WTC11 (cell line): ENCODE data around the gene LARP4B. TPM values are rescaled to one million over a fixed set of nuclear protein-coding genes. Genes with fewer than 3 reads are reported as not detected.

Experiments used
- ATAC-seq: fragments of 200-7000 bp; cut with Tn5 transposase; 2 replicates; pipeline ENCODE4 v1.10.0; 2021; ENCODE audit warnings: mild to moderate bottlenecking, moderate library complexity
- CTCF ChIA-PET: fragments of 300-600 bp; sonication (Branson Sonifier 250); formaldehyde crosslinking; loops from one replicate; lab custom pipeline; 2021; ENCODE audit warnings: antibody characterized with exemption; lab: Charles Lee
- POLR2A ChIA-PET: fragments of 350-600 bp; sonication (Branson Sonifier 250); formaldehyde crosslinking; loops from one replicate; lab custom pipeline; 2021; ENCODE audit warnings: antibody characterized with exemption; lab: Charles Lee
- DNase-seq: peaks from one replicate; pipeline ENCODE4 v3.0.0; 2021; ENCODE audit warnings: low spot score
- H3K27ac Mint-ChIP-seq: 2 replicates; pipeline ENCODE4 v1.8.0; 2021; ENCODE audit warnings: mixed read lengths
- H3K27me3 Mint-ChIP-seq: 2 replicates; pipeline ENCODE4 v1.8.0; 2021; ENCODE audit warnings: low read depth, mild to moderate bottlenecking, moderate library complexity, mixed read lengths
- H3K36me3 Mint-ChIP-seq: 2 replicates; pipeline ENCODE4 v1.8.0; 2021; ENCODE audit warnings: mixed read lengths
- H3K4me1 Mint-ChIP-seq: 2 replicates; pipeline ENCODE4 v1.8.0; 2022; ENCODE audit warnings: mixed read lengths
- H3K4me3 Mint-ChIP-seq: 2 replicates; pipeline ENCODE4 v1.8.0; 2021; ENCODE audit warnings: mild to moderate bottlenecking, moderate library complexity, mixed read lengths
- H3K9me3 Mint-ChIP-seq: 2 replicates; pipeline ENCODE4 v1.8.0; 2021; ENCODE audit warnings: mixed read lengths
- ETV6 ChIP-seq: sonication (generic); formaldehyde crosslinking; IDR thresholded peaks from 2 replicates; pipeline ENCODE4 v1.8.1; 2022; ENCODE audit warnings: mild to moderate bottlenecking, missing genetic modification reagents
- FOXJ3 ChIP-seq: sonication (generic); formaldehyde crosslinking; IDR thresholded peaks from 2 replicates; pipeline ENCODE4 v1.9.0; 2021; ENCODE audit warnings: missing genetic modification reagents, mild to moderate bottlenecking, borderline replicate concordance
- FOXP1 ChIP-seq: sonication (generic); formaldehyde crosslinking; IDR thresholded peaks from 2 replicates; pipeline ENCODE4 v1.8.0; 2022; ENCODE audit warnings: missing genetic modification reagents, mild to moderate bottlenecking, moderate library complexity, borderline replicate concordance
- GABPB1 ChIP-seq: sonication (generic); formaldehyde crosslinking; IDR thresholded peaks from 2 replicates; pipeline ENCODE4 v1.8.1; 2023; ENCODE audit warnings: mild to moderate bottlenecking, missing genetic modification reagents
- GTF2I ChIP-seq: fragments of 250-450 bp; sonication (Bioruptor Pico); conservative IDR thresholded peaks from 2 replicates; pipeline ENCODE4 v1.4.0; 2021; ENCODE audit warnings: mild to moderate bottlenecking
- JUN ChIP-seq: sonication (generic); formaldehyde crosslinking; IDR thresholded peaks from 2 replicates; pipeline ENCODE4 v1.8.0; 2023; ENCODE audit warnings: mild to moderate bottlenecking, missing genetic modification reagents
- MXD4 ChIP-seq: fragments of 250-450 bp; sonication (Bioruptor Pico); IDR thresholded peaks from 2 replicates; pipeline ENCODE4 v1.8.0; 2021; ENCODE audit warnings: mild to moderate bottlenecking, moderate library complexity, borderline replicate concordance
- MYBL2 ChIP-seq: sonication (generic); formaldehyde crosslinking; IDR thresholded peaks from 2 replicates; pipeline ENCODE4 v1.8.1; 2023; ENCODE audit warnings: mild to moderate bottlenecking, moderate library complexity, missing genetic modification reagents
- NFATC4 ChIP-seq: fragments of 250-450 bp; sonication (Bioruptor Pico); IDR thresholded peaks from 2 replicates; pipeline ENCODE4 v1.9.0; 2021; ENCODE audit warnings: mild to moderate bottlenecking
- PRRX2 ChIP-seq: fragments of 250-450 bp; sonication (Bioruptor Pico); IDR thresholded peaks from 2 replicates; pipeline ENCODE4 v1.8.0; 2021; ENCODE audit warnings: mild to moderate bottlenecking
- RELA ChIP-seq: sonication (generic); formaldehyde crosslinking; IDR thresholded peaks from 2 replicates; pipeline ENCODE4 v1.8.1; 2022; ENCODE audit warnings: missing genetic modification reagents, mild to moderate bottlenecking, borderline replicate concordance
- RORB ChIP-seq: fragments of 250-450 bp; sonication (Bioruptor Pico); IDR thresholded peaks from 2 replicates; pipeline ENCODE4 v1.9.0; 2021; ENCODE audit warnings: mild to moderate bottlenecking
- SMAD4 ChIP-seq: sonication (generic); formaldehyde crosslinking; IDR thresholded peaks from 2 replicates; pipeline ENCODE4 v1.8.0; 2022; ENCODE audit warnings: mild to moderate bottlenecking, missing genetic modification reagents
- SOX15 ChIP-seq: fragments of 250-450 bp; sonication (Bioruptor Pico); IDR thresholded peaks from 2 replicates; pipeline ENCODE4 v1.9.0; 2021; ENCODE audit warnings: mild to moderate bottlenecking
- TEAD1 ChIP-seq: sonication (generic); formaldehyde crosslinking; IDR thresholded peaks from 2 replicates; pipeline ENCODE4 v1.8.0; 2022; ENCODE audit warnings: mild to moderate bottlenecking, missing genetic modification reagents
- TEAD4 ChIP-seq: sonication (generic); formaldehyde crosslinking; IDR thresholded peaks from 2 replicates; pipeline ENCODE4 v1.8.0; 2022; ENCODE audit warnings: mild to moderate bottlenecking, missing genetic modification reagents
- ZBTB21 ChIP-seq: sonication (generic); formaldehyde crosslinking; IDR thresholded peaks from 2 replicates; pipeline ENCODE4 v1.8.1; 2023; ENCODE audit warnings: mild to moderate bottlenecking, missing genetic modification reagents, borderline replicate concordance
- ZNF121 ChIP-seq: sonication (generic); formaldehyde crosslinking; IDR thresholded peaks from 2 replicates; pipeline ENCODE4 v1.8.0; 2023; ENCODE audit warnings: missing genetic modification reagents
- ZNF138 ChIP-seq: sonication (generic); formaldehyde crosslinking; conservative IDR thresholded peaks from 2 replicates; pipeline ENCODE4 v1.8.1; 2022; ENCODE audit warnings: mild to moderate bottlenecking, moderate library complexity, missing genetic modification reagents
- total RNA-seq: library from RNA; stranded (reverse); gene quantifications from 3 replicates; pipeline ENCODE4 v1.2.3, GENCODE V29; 2021
- TF ChIP-seq, protein P1 (sequence below): fragments of 250-450 bp; sonication (Bioruptor Pico); IDR thresholded peaks from 2 replicates; pipeline ENCODE4 v2.1.2; 2022; ENCODE audit warnings: mild to moderate bottlenecking, moderate library complexity
- TF ChIP-seq, protein P2 (sequence below): sonication (generic); formaldehyde crosslinking; IDR thresholded peaks from 2 replicates; pipeline ENCODE4 v1.8.1; 2023; ENCODE audit warnings: mild to moderate bottlenecking, missing genetic modification reagents
- TF ChIP-seq, protein P3 (sequence below): sonication (generic); formaldehyde crosslinking; IDR thresholded peaks from 2 replicates; pipeline ENCODE4 v1.8.0; 2023; ENCODE audit warnings: mild to moderate bottlenecking, missing genetic modification reagents
- TF ChIP-seq, protein P4 (sequence below): sonication (generic); formaldehyde crosslinking; IDR thresholded peaks from 2 replicates; pipeline ENCODE4 v1.8.1; 2023; ENCODE audit warnings: mild to moderate bottlenecking, missing genetic modification reagents, moderate library complexity
- TF ChIP-seq, protein P5 (sequence below): sonication (generic); formaldehyde crosslinking; IDR thresholded peaks from 2 replicates; pipeline ENCODE4 v1.8.0; 2022; ENCODE audit warnings: missing genetic modification reagents
- TF ChIP-seq, protein P6 (sequence below): sonication (generic); formaldehyde crosslinking; IDR thresholded peaks from 2 replicates; pipeline ENCODE4 v1.8.1; 2022; ENCODE audit warnings: missing genetic modification reagents, borderline replicate concordance

LARP4B gene
- total RNA-seq, 1 experiment from 2014 or later: 87.1 TPM

DNA sequence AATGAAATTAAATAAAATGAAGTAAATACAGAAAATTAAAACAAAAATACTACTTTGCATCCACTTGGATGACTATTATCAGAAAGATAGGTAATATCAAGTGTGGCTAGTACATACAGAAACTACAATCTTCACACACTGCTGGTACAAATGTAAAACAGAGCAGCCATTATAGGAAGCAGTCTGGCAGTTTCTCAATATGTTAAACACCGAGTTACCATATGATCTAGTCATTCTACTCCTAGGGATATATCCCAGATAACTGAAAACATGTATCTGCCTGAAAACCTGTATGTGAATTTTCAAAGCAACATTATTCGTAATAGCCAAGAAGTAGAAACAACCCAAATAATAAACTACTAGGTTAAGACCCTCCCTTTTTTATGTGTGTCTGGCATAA, 33.4 kb downstream of the LARP4B start (continued):
- no peak for TF ChIP-seq SOX15
- TF ChIP-seq MXD4 (CRISPR knock-in tag): no peak
- TF ChIP-seq, protein P1, sequence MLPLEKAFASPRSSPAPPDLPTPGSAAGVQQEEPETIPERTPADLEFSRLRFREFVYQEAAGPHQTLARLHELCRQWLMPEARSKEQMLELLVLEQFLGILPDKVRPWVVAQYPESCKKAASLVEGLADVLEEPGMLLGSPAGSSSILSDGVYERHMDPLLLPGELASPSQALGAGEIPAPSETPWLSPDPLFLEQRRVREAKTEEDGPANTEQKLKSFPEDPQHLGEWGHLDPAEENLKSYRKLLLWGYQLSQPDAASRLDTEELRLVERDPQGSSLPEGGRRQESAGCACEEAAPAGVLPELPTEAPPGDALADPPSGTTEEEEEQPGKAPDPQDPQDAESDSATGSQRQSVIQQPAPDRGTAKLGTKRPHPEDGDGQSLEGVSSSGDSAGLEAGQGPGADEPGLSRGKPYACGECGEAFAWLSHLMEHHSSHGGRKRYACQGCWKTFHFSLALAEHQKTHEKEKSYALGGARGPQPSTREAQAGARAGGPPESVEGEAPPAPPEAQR (CRISPR knock-in tag): no peak
- TF ChIP-seq MYBL2 (CRISPR knock-in tag): no peak
- no peak for TF ChIP-seq PRRX2 (CRISPR knock-in tag)
- TF ChIP-seq FOXJ3 (CRISPR knock-in tag): no peak
- TF ChIP-seq ETV6 (CRISPR knock-in tag): no peak
- TF ChIP-seq, protein P2, sequence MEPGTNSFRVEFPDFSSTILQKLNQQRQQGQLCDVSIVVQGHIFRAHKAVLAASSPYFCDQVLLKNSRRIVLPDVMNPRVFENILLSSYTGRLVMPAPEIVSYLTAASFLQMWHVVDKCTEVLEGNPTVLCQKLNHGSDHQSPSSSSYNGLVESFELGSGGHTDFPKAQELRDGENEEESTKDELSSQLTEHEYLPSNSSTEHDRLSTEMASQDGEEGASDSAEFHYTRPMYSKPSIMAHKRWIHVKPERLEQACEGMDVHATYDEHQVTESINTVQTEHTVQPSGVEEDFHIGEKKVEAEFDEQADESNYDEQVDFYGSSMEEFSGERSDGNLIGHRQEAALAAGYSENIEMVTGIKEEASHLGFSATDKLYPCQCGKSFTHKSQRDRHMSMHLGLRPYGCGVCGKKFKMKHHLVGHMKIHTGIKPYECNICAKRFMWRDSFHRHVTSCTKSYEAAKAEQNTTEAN (CRISPR knock-in tag): no peak
- TF ChIP-seq RORB (CRISPR knock-in tag): no peak
- no peak for TF ChIP-seq ZBTB21
- no peak for TF ChIP-seq TEAD4 (CRISPR knock-in tag)
- no peak for TF ChIP-seq GABPB1 (CRISPR knock-in tag)

DNA sequence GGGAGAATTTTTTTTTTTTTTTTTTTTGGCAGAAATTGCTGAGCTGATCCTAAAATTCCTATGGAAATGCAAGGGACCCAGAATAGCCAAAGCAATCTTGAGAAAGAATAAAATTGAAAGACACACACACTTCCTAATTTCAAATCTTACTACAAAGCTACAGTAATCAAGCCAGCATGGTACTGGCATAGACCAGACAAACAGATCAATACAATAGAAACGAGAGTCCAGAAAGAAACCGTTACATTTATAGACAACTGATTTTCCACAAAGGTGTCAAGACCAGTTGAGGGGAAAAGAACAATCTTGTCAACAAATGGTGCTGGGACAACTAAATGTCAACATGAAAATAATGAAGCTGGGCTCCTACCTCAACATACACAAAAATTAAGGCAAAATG, 34.5 kb downstream of the LARP4B start:
- CTCF ChIA-PET: interaction anchor here (0.6 to 1.0 kb wide), 4 partner anchors 108 to 666 kb away, joined by 3 to 5 read pairs (median 4); partner anchors contain the start of gene IDI1
- POLR2A ChIA-PET: no interaction called here
- Mint-ChIP-seq H3K27me3 (no peaks in the 10 kb centered on the region), H3K27ac (peak overlapping the region; percentile 17; the same call in 1 of the 2 replicates), H3K4me3 (no peak overlapping the region), H3K4me1 (peaks cover 25% of the 10 kb centered on the region), H3K36me3 (no peaks in the 10 kb centered on the region), H3K9me3 (no peaks in the 10 kb centered on the region)
- DNase-seq (no peak), ATAC-seq (no peak)
- TF ChIP-seq, protein P1 (CRISPR knock-in tag): no peak
- TF ChIP-seq GTF2I (CRISPR knock-in tag): no peak
- TF ChIP-seq FOXJ3 (CRISPR knock-in tag): no peak
- no peak for TF ChIP-seq TEAD1
- TF ChIP-seq ZNF138 (CRISPR knock-in tag): no peak
- TF ChIP-seq, protein P3, sequence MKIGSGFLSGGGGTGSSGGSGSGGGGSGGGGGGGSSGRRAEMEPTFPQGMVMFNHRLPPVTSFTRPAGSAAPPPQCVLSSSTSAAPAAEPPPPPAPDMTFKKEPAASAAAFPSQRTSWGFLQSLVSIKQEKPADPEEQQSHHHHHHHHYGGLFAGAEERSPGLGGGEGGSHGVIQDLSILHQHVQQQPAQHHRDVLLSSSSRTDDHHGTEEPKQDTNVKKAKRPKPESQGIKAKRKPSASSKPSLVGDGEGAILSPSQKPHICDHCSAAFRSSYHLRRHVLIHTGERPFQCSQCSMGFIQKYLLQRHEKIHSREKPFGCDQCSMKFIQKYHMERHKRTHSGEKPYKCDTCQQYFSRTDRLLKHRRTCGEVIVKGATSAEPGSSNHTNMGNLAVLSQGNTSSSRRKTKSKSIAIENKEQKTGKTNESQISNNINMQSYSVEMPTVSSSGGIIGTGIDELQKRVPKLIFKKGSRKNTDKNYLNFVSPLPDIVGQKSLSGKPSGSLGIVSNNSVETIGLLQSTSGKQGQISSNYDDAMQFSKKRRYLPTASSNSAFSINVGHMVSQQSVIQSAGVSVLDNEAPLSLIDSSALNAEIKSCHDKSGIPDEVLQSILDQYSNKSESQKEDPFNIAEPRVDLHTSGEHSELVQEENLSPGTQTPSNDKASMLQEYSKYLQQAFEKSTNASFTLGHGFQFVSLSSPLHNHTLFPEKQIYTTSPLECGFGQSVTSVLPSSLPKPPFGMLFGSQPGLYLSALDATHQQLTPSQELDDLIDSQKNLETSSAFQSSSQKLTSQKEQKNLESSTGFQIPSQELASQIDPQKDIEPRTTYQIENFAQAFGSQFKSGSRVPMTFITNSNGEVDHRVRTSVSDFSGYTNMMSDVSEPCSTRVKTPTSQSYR: no peak
- TF ChIP-seq, protein P4, sequence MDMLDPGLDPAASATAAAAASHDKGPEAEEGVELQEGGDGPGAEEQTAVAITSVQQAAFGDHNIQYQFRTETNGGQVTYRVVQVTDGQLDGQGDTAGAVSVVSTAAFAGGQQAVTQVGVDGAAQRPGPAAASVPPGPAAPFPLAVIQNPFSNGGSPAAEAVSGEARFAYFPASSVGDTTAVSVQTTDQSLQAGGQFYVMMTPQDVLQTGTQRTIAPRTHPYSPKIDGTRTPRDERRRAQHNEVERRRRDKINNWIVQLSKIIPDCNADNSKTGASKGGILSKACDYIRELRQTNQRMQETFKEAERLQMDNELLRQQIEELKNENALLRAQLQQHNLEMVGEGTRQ (CRISPR knock-in tag): no peak
- TF ChIP-seq FOXP1: no peak
- TF ChIP-seq ZNF121 (CRISPR knock-in tag): no peak
- no peak for TF ChIP-seq NFATC4 (CRISPR knock-in tag)
- TF ChIP-seq, protein P5, sequence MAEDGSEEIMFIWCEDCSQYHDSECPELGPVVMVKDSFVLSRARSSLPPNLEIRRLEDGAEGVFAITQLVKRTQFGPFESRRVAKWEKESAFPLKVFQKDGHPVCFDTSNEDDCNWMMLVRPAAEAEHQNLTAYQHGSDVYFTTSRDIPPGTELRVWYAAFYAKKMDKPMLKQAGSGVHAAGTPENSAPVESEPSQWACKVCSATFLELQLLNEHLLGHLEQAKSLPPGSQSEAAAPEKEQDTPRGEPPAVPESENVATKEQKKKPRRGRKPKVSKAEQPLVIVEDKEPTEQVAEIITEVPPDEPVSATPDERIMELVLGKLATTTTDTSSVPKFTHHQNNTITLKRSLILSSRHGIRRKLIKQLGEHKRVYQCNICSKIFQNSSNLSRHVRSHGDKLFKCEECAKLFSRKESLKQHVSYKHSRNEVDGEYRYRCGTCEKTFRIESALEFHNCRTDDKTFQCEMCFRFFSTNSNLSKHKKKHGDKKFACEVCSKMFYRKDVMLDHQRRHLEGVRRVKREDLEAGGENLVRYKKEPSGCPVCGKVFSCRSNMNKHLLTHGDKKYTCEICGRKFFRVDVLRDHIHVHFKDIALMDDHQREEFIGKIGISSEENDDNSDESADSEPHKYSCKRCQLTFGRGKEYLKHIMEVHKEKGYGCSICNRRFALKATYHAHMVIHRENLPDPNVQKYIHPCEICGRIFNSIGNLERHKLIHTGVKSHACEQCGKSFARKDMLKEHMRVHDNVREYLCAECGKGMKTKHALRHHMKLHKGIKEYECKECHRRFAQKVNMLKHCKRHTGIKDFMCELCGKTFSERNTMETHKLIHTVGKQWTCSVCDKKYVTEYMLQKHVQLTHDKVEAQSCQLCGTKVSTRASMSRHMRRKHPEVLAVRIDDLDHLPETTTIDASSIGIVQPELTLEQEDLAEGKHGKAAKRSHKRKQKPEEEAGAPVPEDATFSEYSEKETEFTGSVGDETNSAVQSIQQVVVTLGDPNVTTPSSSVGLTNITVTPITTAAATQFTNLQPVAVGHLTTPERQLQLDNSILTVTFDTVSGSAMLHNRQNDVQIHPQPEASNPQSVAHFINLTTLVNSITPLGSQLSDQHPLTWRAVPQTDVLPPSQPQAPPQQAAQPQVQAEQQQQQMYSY: no peak
- TF ChIP-seq RORB (CRISPR knock-in tag): no peak
- TF ChIP-seq, protein P6, sequence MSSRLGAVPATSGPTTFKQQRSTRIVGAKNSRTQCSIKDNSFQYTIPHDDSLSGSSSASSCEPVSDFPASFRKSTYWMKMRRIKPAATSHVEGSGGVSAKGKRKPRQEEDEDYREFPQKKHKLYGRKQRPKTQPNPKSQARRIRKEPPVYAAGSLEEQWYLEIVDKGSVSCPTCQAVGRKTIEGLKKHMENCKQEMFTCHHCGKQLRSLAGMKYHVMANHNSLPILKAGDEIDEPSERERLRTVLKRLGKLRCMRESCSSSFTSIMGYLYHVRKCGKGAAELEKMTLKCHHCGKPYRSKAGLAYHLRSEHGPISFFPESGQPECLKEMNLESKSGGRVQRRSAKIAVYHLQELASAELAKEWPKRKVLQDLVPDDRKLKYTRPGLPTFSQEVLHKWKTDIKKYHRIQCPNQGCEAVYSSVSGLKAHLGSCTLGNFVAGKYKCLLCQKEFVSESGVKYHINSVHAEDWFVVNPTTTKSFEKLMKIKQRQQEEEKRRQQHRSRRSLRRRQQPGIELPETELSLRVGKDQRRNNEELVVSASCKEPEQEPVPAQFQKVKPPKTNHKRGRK (CRISPR knock-in tag): no peak
- no peak for TF ChIP-seq JUN (CRISPR knock-in tag)
- no peak for TF ChIP-seq SMAD4 (CRISPR knock-in tag)
- no peak for TF ChIP-seq RELA (CRISPR knock-in tag)
- TF ChIP-seq ZBTB21: no peak
